Small intestine (tissue), 7 donors: ENCODE measurements around the gene TRAPPC6A. TPM values are rescaled to one million over a fixed set of nuclear protein-coding genes. Genes with fewer than 3 reads are reported as not detected.

Experiments used
- DNase-seq, 2 donors: peaks; one replicate each; pipeline versions ENCODE4 v3.0.0 to v3.0.0-alpha.2; 2013
- FAIRE-seq: peaks from 2 replicates; lab custom pipeline; 2012; peaks lifted over from hg19 to GRCh38; lab: Jason Lieb, UNC
- H3K27ac ChIP-seq, 3 donors: one replicate each; pipeline ENCODE4 v1.5.1; 2013; ENCODE audit warnings: low read length in 2 of 3, mild to moderate bottlenecking in 2 of 3, control low read depth in 1 of 3, inconsistent platforms in 1 of 3, low read depth in 1 of 3, moderate library complexity in 1 of 3
- H3K27me3 ChIP-seq, 3 donors: one replicate each; pipeline ENCODE4 v1.6.1; 2013; ENCODE audit warnings: low read length in 3 of 3, inconsistent platforms in 1 of 3; ENCODE audit not compliant: control insufficient read depth in 3 of 3, insufficient read depth in 3 of 3
- H3K36me3 ChIP-seq, 3 donors: one replicate each; pipeline ENCODE4 v1.6.1; 2013; ENCODE audit warnings: low read length in 3 of 3, inconsistent platforms in 1 of 3, low read depth in 1 of 3, mild to moderate bottlenecking in 1 of 3, moderate library complexity in 1 of 3; ENCODE audit not compliant: control insufficient read depth in 3 of 3, insufficient read depth in 2 of 3
- H3K4me1 ChIP-seq, 3 donors: one replicate each; pipeline ENCODE4 v1.6.1; 2013; ENCODE audit warnings: low read length in 2 of 3, inconsistent platforms in 1 of 3, low read depth in 1 of 3, mild to moderate bottlenecking in 1 of 3, moderate library complexity in 1 of 3; ENCODE audit not compliant: control insufficient read depth in 3 of 3, insufficient read depth in 2 of 3
- H3K4me3 ChIP-seq, 3 donors: one replicate each; pipeline ENCODE4 v1.5.1; 2013; ENCODE audit warnings: low read length in 3 of 3, control low read depth in 1 of 3, inconsistent platforms in 1 of 3, low read depth in 1 of 3, mild to moderate bottlenecking in 1 of 3, moderate library complexity in 1 of 3
- H3K9me3 ChIP-seq, 2 donors: one replicate each; pipeline ENCODE4 v1.6.1; 2013; ENCODE audit warnings: low read depth in 1 of 2, low read length in 1 of 2; ENCODE audit not compliant: control insufficient read depth in 2 of 2, insufficient read depth in 1 of 2
- WGBS, 3 donors: extraction: QIAGEN DNeasy Blood & Tissue Kit; methylation state at CpG; one replicate each; pipeline ENCODE4 v1.1.7; 2013; 5-methylcytosine and 5-hydroxymethylcytosine counted together
- polyA plus RNA-seq, 4 donors: library from polyadenylated mRNA; stranded (reverse) in 3 of 4; unstranded in 1 of 4; fragments of 200-250 nt in 3 of 4; fragments of 120-200 nt in 1 of 4; gene quantifications; one replicate each; pipeline versions ENCODE4 v1.2.1 to v1.2.3, GENCODE V29; 2013
- donor health status: healthy with polysubstance abuse.
- donor health status: control.
- donor health status: control.
- donor health status: Bipolar disorder and iron deficiency.
- donor health status: healthy.

TRAPPC6A gene
- polyA plus RNA-seq, 4 donors = 38.4 to 67.6 (median 41.7) TPM

DNA sequence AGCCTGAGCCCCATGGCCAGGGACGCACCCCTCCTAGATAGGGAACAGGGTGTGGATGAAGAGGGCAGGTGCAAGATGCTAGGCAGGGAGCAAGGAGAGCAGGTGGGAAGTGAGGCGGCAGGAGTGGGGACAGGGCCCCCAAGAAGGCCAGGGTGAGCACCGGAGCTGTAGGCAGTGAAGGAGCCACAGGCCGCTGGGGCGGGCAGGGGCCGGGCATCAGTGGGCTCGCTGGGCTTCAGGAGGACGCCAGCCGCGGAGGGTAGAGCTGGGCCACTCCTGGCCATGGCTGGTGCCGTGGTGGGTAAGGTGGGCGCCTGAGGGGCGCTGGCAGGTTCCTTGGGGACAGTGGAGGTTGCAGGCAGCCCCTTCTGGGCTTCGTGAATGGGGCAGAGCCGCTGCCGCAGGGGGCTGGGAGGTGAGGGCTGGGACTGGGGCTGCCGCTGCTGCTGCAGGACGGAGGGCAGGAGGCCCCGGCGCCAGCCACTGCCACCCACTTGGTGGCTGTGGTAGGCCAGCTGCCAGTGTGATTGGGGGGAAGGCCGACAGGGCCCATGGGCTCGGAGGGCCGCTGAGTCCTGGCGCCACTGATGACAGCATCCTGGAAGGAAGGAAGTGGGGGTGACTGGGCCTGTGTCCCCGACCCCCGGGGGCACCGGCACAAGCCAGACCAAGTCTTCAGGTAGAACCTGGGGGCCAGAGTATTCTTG lies 19.4 kb downstream of the TRAPPC6A start:
- FAIRE-seq = no peak
- H3K27ac ChIP-seq = no peak overlapping the region
- WGBS, 3 donors = 56 to 74% (median 67%) methylated on average over 16 to 27 of the region's 27 CpGs
- H3K36me3 ChIP-seq = peaks cover 0 to 4% (median 0%) of the 10 kb centered on the region in 3 donors
- H3K9me3 ChIP-seq = no peaks in the 10 kb centered on the region
- H3K4me1 ChIP-seq = peaks cover 0 to 20% (median under 1%) of the 10 kb centered on the region in 3 donors
- H3K27me3 ChIP-seq = peaks cover 0 to 44% (median 2%) of the 10 kb centered on the region in 3 donors
- DNase-seq = no peak
- no peak overlapping the region for H3K4me3 ChIP-seq

DNA sequence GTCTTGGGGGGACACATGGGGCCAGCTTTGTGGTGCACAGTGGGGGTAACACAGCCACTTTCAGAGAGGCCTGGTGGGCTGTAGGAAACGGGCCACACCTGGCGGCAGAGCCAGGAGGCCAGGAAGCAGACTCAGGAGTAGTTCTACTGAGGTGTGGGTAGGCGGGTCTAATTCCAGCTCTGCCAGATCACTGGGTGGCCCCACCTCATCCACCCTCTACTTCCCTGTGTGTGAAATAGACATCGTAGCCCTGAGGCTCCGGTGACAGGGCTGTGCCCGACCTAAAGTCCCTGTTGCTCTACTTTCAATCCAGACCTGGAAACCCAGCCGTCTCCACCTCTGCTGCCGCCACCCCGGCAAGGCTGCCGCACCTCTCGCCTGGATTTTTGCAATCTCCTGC lies 21.3 kb downstream of the TRAPPC6A start:
- Histone ChIP-seq H3K4me1 (peaks cover 0 to 30% (median 2%) of the 10 kb centered on the region in 3 donors), H3K4me3 (no peak overlapping the region), H3K9me3 (no peaks in the 10 kb centered on the region), H3K36me3 (no peaks in the 10 kb centered on the region), H3K27ac (no peak overlapping the region), H3K27me3 (peaks cover 2 to 62% (median 3%) of the 10 kb centered on the region in 3 donors)
- DNase-seq = peak in 1 of 2 donors; percentile 37
- no peak for FAIRE-seq
- 34 to 64% (median 46%) methylated on average over 11 of the region's 11 CpGs for WGBS, 3 donors

DNA sequence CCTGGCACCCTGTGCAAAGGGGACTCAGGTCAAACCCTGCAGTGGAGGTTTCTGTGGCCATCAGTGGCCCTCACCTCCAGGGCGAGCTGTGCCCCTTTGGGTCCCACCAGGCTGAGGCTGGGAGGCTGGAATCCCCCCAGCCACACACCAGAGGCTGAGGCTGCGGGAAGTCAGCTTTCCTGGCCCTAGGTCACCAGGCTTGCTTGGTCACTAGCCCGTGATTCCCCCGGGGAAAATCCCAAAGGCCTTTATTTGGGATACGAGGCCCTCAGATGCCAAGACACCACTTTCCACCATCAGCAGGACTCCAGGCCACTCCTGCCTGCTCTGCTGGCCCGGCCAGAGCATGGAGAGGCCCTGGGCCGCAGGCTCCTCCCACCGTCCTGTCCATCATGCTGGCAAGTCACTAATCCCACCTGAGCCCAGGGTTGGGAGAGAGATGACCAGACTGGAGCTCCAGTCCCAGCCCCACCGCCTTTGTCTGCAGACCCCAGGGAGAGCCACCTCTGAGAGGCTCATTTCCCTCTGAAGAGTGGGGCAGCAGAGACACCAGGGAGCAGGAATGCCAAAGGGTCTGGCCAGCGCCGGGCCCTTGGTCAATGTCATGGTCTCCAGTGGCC lies 21.9 kb downstream of the TRAPPC6A start:
- 82 to 87% (median 83%) methylated on average over 11 of the region's 11 CpGs for WGBS, 3 donors
- Histone ChIP-seq H3K9me3 (no peaks in the 10 kb centered on the region), H3K4me3 (no peak overlapping the region), H3K36me3 (peaks cover 0 to 2% (median 0%) of the 10 kb centered on the region in 3 donors), H3K27me3 (peaks cover 2 to 62% (median 4%) of the 10 kb centered on the region in 3 donors), H3K27ac (no peak overlapping the region), H3K4me1 (peaks cover 0 to 26% (median 2%) of the 10 kb centered on the region in 3 donors)
- FAIRE-seq = no peak
- no peak for DNase-seq

DNA sequence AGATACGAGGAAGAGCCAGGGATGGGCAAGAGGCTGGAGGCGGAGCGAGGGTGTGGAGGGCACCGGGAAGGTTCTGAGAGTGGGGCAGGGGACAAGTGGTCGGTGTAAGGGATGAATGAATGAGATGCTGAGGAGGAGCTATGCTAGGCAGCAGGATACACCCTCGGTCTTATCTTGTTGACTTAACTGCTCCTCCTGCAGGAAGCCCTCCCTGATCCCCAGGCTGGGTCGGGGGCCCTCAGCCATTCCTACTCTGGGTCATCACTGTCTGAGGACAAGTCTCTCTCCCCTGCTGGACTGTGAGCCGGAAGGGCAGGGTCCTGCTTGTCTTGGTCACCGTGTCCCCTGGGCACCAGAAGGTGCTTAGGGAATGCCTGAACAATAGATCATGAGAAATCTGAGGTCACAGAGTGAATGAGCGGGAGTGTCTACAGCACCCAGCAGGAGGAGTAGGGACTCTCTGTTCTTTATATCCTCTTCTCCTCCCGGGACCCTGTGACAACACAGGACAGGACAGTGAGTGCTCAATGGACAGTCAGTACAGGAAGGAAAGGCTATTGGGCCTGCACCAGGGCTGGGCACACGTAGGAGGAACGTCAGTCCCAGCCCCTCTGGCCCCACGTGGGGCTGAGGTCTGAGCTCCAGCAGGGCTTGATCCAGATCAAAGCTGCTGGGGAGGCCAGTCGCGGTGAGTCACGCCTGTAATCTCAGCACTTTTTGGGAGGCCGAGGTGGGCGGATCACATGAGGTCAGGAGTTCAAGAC lies 23.8 kb downstream of the TRAPPC6A start:
- peaks cover 0 to 19% (median 2%) of the 10 kb centered on the region in 3 donors for H3K4me1 ChIP-seq
- peaks cover 0 to 66% (median 4%) of the 10 kb centered on the region in 3 donors for H3K27me3 ChIP-seq
- DNase-seq = peak; percentile 35 to 48
- H3K27ac ChIP-seq = no peak overlapping the region
- no peaks in the 10 kb centered on the region for H3K9me3 ChIP-seq
- FAIRE-seq = no peak
- 18 to 37% (median 32%) methylated on average over 17 to 19 of the region's 19 CpGs for whole genome bisulfite sequencing, 3 donors
- no peak overlapping the region for H3K4me3 ChIP-seq
- peaks cover 0 to 5% (median 0%) of the 10 kb centered on the region in 3 donors for H3K36me3 ChIP-seq

DNA sequence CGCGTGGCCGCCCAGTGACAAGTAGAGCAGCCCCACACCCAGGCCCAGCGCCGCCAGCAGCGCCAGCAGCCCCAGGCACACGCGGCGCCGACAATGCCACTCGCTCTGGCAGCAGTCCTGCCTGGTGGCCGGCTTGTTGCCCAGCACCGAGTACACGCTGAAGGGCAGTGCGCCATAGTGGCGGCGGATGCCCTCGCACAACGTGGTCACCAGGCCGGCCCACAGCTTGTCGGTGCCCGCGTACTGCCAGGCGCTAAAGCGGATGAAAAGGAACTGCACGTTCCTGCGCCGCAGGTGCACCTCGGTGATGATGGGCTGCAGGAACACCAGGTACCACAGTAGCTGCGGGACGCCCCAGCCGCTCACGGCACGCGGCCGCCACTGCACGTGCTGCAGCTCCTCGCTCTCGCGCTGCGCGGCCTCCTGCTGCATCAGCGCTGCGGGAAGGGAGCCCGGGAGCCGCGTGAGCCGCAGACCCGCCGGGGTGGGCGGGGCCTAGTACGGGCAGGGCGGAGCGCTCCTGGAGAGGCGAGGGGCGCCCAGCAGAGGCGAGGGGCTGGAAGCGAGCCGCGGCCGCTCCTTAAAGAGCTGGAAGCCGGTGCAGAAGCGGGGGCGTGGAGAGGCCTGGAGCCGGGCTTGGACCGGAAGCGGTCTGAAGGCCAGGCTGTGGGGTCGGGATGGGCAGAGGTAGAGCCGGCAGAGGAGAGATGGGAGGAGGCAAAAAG lies 24.5 kb downstream of the TRAPPC6A start:
- H3K4me3 ChIP-seq = peak overlapping the region in 2 of 3 donors; percentile 8 to 37
- peaks cover 0 to 19% (median 2%) of the 10 kb centered on the region in 3 donors for H3K4me1 ChIP-seq
- DNase-seq (peak in 1 of 2 donors; percentile 71), FAIRE-seq (no peak)
- WGBS, 3 donors = 2 to 3% (median 2%) methylated on average over 67 to 69 of the region's 69 CpGs
- peak overlapping the region in 1 of 3 donors; percentile 7 for H3K27ac ChIP-seq
- H3K9me3 ChIP-seq = no peaks in the 10 kb centered on the region
- H3K27me3 ChIP-seq = peaks cover 0 to 65% (median 4%) of the 10 kb centered on the region in 3 donors
- H3K36me3 ChIP-seq = peaks cover 0 to 9% (median 0%) of the 10 kb centered on the region in 3 donors

DNA sequence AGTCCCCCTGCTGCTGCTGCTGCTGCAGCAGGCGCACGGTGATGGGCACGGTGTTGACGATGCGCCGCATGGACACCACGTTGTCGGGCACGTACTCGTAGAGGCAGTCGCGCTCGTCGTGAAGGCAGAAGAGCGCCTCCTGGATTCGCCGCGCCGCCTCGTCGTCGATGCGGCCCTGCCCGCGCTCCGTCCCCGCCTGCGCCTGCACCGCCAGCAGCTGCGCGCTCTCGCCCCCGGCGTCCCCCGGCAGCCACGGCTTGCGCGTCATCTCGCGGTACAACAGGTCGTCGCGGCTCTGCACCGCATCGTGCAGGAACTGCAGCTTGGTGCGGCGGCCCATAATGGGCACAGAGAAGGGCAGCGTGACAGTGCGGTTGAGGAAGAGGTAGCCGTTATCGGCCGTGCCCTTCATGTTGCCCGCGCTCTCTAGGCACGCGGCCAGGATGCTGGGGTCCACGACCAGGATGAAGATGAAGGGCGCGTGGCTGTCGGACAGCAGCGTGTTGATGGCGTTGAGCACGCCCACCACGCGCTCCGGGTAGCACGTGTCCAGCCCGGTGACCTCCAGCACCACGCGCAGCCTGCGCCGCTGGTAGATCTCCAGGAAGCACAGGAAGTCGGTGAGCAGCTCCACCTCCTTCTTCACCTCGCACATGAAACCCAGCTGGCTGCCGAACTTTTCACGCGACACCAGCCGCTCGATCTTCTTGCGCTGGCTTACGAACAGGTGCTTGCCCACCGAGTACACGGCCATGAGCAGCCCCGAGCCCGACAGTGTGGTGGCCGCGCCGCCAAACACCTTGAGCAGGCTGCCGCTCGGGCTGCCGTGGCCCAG lies 25.3 kb downstream of the TRAPPC6A start:
- WGBS, 3 donors = 1 to 3% (median 2%) methylated on average over 88 to 91 of the region's 91 CpGs
- DNase-seq = peak; percentile 42 to 75
- Histone ChIP-seq H3K9me3 (no peaks in the 10 kb centered on the region), H3K36me3 (peaks cover 0 to 17% (median 0%) of the 10 kb centered on the region in 3 donors), H3K4me3 (peak overlapping the region in 2 of 3 donors; percentile 8 to 37), H3K4me1 (peaks cover 0 to 19% (median 2%) of the 10 kb centered on the region in 3 donors), H3K27ac (peak overlapping the region in 1 of 3 donors; percentile 17), H3K27me3 (peaks cover 0 to 58% (median 4%) of the 10 kb centered on the region in 3 donors)
- FAIRE-seq = no peak

DNA sequence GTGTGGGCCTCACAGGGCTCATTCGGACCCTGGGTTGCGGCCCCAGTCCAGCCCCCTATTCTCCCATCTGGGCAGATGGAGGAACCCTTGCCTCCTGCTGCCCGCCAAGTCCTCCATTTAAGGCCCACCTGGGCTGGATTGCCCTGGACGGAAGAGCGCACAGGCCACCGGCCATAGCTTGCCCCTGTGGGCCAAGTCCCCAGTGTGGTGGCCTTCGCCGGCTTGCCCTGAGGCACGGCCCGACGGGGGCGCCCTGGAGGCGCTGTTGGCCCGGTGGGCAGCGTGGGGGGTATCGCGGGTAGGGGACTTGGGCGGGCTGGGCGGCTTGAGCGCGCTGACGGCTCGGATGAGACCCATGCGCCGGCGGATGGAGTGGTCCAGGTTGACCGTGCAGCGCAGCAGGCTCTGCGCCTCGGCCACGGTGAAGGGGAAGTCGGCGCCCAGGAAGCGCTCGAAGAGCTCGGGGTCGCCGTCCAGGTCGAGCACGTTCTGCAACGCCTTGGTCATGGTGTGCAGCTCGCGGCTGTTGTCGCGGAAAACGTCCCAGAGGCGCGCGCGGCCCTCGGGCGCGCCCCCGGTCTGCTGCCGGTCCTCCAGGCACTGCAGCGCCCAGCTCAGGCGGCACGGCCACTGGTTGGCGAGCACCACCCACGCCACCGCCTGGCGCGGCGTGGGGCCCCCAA lies 26.1 kb downstream of the TRAPPC6A start:
- 13 to 25% (median 20%) methylated on average over 53 to 64 of the region's 64 CpGs for WGBS, 3 donors
- H3K27me3 ChIP-seq = peaks cover 0 to 58% (median 4%) of the 10 kb centered on the region in 3 donors
- H3K9me3 ChIP-seq = no peaks in the 10 kb centered on the region
- H3K27ac ChIP-seq = no peak overlapping the region
- H3K4me1 ChIP-seq = peaks cover 0 to 19% (median 2%) of the 10 kb centered on the region in 3 donors
- H3K4me3 ChIP-seq = peak overlapping the region in 1 of 3 donors; percentile 18
- H3K36me3 ChIP-seq = peaks cover 0 to 25% (median 0%) of the 10 kb centered on the region in 3 donors
- DNase-seq = no peak
- FAIRE-seq = no peak
